SK-N-SH treated with all-trans-retinoic acid at 6 μM for 48 hours (cell line): Measurements from ENCODE around the gene MRGPRF.

ENCODE experiments used
- ATAC-seq: fragments of 200-7000 bp; cut with Tn5 transposase; 3 replicates; pipeline ENCODE4 v1.9.1; 2020; ENCODE audit warnings: mild to moderate bottlenecking, moderate library complexity
- ARNTL ChIP-seq: fragments of 450-650 bp; formaldehyde crosslinking; IDR thresholded peaks from 2 replicates; pipeline ENCODE4 v1.5.0; 2020; ENCODE audit warnings: low read depth, mild to moderate bottlenecking, moderate library complexity, borderline replicate concordance
- BACH2 ChIP-seq: fragments of 250-450 bp; sonication (Bioruptor Pico); IDR thresholded peaks from 2 replicates; pipeline ENCODE4 v1.9.0; 2021; ENCODE audit warnings: mild to moderate bottlenecking, borderline replicate concordance
- CREB5 ChIP-seq: fragments of 250-450 bp; sonication (Bioruptor Pico); IDR thresholded peaks from 2 replicates; pipeline ENCODE4 v1.5.1; 2020; ENCODE audit warnings: low read depth, mild to moderate bottlenecking, moderate library complexity
- CSDC2 ChIP-seq: fragments of 250-450 bp; sonication (Bioruptor Pico); IDR thresholded peaks from 2 replicates; pipeline ENCODE4 v1.5.0; 2020; ENCODE audit warnings: mild to moderate bottlenecking, moderate library complexity
- GLIS3 ChIP-seq: fragments of 250-450 bp; sonication (Bioruptor Pico); IDR thresholded peaks from 2 replicates; pipeline ENCODE4 v1.5.0; 2020; ENCODE audit warnings: mild to moderate bottlenecking, moderate library complexity
- ISL1 ChIP-seq: fragments of 250-450 bp; sonication (Bioruptor Pico); IDR thresholded peaks from 2 replicates; pipeline ENCODE4 v2.1.2; 2022; ENCODE audit warnings: mild to moderate bottlenecking, moderate library complexity
- POU6F1 ChIP-seq: fragments of 250-450 bp; sonication (Bioruptor Pico); IDR thresholded peaks from 2 replicates; pipeline ENCODE4 v1.8.0; 2021; ENCODE audit warnings: low read depth, mild to moderate bottlenecking, moderate library complexity, borderline replicate concordance
- PPARA ChIP-seq: fragments of 250-450 bp; sonication (Bioruptor Pico); IDR thresholded peaks from 2 replicates; pipeline ENCODE4 v1.5.0; 2020; ENCODE audit warnings: mild to moderate bottlenecking, borderline replicate concordance
- RARB ChIP-seq: fragments of 250-450 bp; sonication (Bioruptor Pico); IDR thresholded peaks from 2 replicates; pipeline ENCODE4 v1.8.0; 2021; ENCODE audit warnings: mild to moderate bottlenecking, moderate library complexity
- SNAI2 ChIP-seq: fragments of 250-450 bp; sonication (Bioruptor Pico); IDR thresholded peaks from 2 replicates; pipeline ENCODE4 v1.5.0; 2020; ENCODE audit warnings: mild to moderate bottlenecking, moderate library complexity
- TCF4 ChIP-seq: fragments of 250-450 bp; sonication (Bioruptor Pico); IDR thresholded peaks from 2 replicates; pipeline ENCODE4 v1.8.0; 2021; ENCODE audit warnings: mild to moderate bottlenecking, moderate library complexity, borderline replicate concordance
- TOX ChIP-seq: fragments of 250-450 bp; sonication (Bioruptor Pico); IDR thresholded peaks from 2 replicates; pipeline ENCODE4 v1.8.0; 2021; ENCODE audit warnings: mild to moderate bottlenecking, moderate library complexity, borderline replicate concordance
- ZC3H10 ChIP-seq: fragments of 250-450 bp; sonication (Bioruptor Pico); IDR thresholded peaks from 2 replicates; pipeline ENCODE4 v1.5.1; 2021; ENCODE audit warnings: mild to moderate bottlenecking, moderate library complexity
- ZFP3 ChIP-seq: fragments of 250-450 bp; sonication (Bioruptor Pico); IDR thresholded peaks from 2 replicates; pipeline ENCODE4 v1.5.0; 2020; ENCODE audit warnings: mild to moderate bottlenecking, moderate library complexity
- ZFP30 ChIP-seq: fragments of 450-650 bp; formaldehyde crosslinking; IDR thresholded peaks from 2 replicates; pipeline ENCODE4 v1.5.0; 2022; ENCODE audit warnings: mild to moderate bottlenecking, moderate library complexity
- ZNF565 ChIP-seq: fragments of 450-650 bp; formaldehyde crosslinking; conservative IDR thresholded peaks from 2 replicates; pipeline ENCODE4 v1.5.0; 2020; ENCODE audit warnings: low read depth, mild to moderate bottlenecking, moderate library complexity
- ZNF70 ChIP-seq: fragments of 450-650 bp; formaldehyde crosslinking; IDR thresholded peaks from 2 replicates; pipeline ENCODE4 v1.5.0; 2020; ENCODE audit warnings: mild to moderate bottlenecking, moderate library complexity
- ZNF8 ChIP-seq: fragments of 450-650 bp; formaldehyde crosslinking; IDR thresholded peaks from 2 replicates; pipeline ENCODE4 v1.5.0; 2020; ENCODE audit warnings: mild to moderate bottlenecking, moderate library complexity
- TF ChIP-seq, protein P1 (sequence below): fragments of 250-450 bp; sonication (Bioruptor Pico); IDR thresholded peaks from 2 replicates; pipeline ENCODE4 v1.5.1; 2021; ENCODE audit warnings: mild to moderate bottlenecking, moderate library complexity
- TF ChIP-seq, protein P2 (sequence below): fragments of 250-450 bp; sonication (Bioruptor Pico); IDR thresholded peaks from 2 replicates; pipeline ENCODE4 v1.5.0; 2020; ENCODE audit warnings: mild to moderate bottlenecking, moderate library complexity

MRGPRF gene

GRCh38 chr11:69006816-69007215 is 6.2 kb downstream of the MRGPRF start:
- TF ChIP-seq ZC3H10 (CRISPR knock-in tag) (no peak), ZNF70 (CRISPR knock-in tag) (no peak), SNAI2 (CRISPR knock-in tag) (no peak), TCF4 (CRISPR knock-in tag) (no peak), POU6F1 (no peak)
- ATAC-seq: no peak

DNA sequence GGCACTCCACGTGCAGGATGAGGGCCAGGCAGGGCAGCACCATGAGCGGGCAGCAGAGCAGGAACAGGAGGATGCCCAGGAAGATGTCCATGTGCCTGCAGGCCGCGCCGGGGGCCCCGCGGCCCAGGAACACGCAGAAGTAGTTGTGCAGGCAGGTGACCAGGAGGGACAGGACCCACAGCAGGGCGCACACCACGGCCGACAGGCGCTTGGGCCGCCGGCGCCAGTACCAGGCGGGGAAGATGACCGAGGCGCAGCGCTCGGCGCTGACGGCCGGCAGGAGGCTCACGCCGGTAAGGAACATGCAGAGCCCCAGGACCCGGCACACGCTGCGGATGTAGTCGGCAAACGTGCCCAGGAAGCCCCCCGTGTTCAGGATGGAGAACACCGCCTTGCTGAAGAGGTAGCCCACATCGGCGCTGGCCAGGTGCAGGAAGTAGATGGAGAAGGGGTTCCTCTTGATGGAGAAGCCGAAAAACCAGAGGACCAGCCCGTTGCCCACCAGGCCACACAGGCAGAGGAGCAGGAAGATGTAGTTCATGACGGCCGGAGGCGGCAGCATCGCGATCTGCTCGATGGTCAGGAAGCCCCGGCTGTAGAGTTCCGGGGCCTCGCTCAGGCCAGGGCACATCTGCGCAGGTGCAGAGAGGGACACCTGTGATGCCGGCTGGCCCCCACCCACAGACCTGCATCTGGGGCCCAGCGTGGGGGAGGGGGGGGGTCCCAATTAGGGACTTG is 7.2 kb downstream of the MRGPRF start:
- TF ChIP-seq ZNF8 (CRISPR knock-in tag): no peak
- TF ChIP-seq BACH2 (CRISPR knock-in tag): no peak
- TF ChIP-seq SNAI2 (CRISPR knock-in tag): no peak
- TF ChIP-seq ISL1 (CRISPR knock-in tag): no peak
- TF ChIP-seq RARB (CRISPR knock-in tag): no peak
- TF ChIP-seq ZC3H10 (CRISPR knock-in tag): no peak
- TF ChIP-seq ZFP30: no peak
- TF ChIP-seq GLIS3: no peak
- TF ChIP-seq PPARA (CRISPR knock-in tag): no peak
- no peak for TF ChIP-seq POU6F1
- no peak for TF ChIP-seq CSDC2
- no peak for TF ChIP-seq TOX (CRISPR knock-in tag)
- TF ChIP-seq, protein P1, sequence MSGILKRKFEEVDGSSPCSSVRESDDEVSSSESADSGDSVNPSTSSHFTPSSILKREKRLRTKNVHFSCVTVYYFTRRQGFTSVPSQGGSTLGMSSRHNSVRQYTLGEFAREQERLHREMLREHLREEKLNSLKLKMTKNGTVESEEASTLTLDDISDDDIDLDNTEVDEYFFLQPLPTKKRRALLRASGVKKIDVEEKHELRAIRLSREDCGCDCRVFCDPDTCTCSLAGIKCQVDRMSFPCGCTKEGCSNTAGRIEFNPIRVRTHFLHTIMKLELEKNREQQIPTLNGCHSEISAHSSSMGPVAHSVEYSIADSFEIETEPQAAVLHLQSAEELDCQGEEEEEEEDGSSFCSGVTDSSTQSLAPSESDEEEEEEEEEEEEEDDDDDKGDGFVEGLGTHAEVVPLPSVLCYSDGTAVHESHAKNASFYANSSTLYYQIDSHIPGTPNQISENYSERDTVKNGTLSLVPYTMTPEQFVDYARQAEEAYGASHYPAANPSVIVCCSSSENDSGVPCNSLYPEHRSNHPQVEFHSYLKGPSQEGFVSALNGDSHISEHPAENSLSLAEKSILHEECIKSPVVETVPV (CRISPR knock-in tag): no peak
- TF ChIP-seq, all 23 proteins: peak for 0
- ATAC-seq: no peak

GRCh38 chr11:69005183-69005630 is 7.8 kb downstream of the MRGPRF start:
- ATAC-seq: no peak
- TF ChIP-seq ARNTL (CRISPR knock-in tag) (no peak), ZNF565 (CRISPR knock-in tag) (no peak), SNAI2 (CRISPR knock-in tag) (no peak), BACH2 (CRISPR knock-in tag) (no peak), PPARA (CRISPR knock-in tag) (no peak), RARB (CRISPR knock-in tag) (no peak), CSDC2 (no peak), CREB5 (CRISPR knock-in tag) (no peak), ISL1 (CRISPR knock-in tag) (no peak), ZFP3 (no peak), ZNF8 (CRISPR knock-in tag) (no peak), POU6F1 (no peak), ZC3H10 (CRISPR knock-in tag) (no peak)
- TF ChIP-seq, protein P2, sequence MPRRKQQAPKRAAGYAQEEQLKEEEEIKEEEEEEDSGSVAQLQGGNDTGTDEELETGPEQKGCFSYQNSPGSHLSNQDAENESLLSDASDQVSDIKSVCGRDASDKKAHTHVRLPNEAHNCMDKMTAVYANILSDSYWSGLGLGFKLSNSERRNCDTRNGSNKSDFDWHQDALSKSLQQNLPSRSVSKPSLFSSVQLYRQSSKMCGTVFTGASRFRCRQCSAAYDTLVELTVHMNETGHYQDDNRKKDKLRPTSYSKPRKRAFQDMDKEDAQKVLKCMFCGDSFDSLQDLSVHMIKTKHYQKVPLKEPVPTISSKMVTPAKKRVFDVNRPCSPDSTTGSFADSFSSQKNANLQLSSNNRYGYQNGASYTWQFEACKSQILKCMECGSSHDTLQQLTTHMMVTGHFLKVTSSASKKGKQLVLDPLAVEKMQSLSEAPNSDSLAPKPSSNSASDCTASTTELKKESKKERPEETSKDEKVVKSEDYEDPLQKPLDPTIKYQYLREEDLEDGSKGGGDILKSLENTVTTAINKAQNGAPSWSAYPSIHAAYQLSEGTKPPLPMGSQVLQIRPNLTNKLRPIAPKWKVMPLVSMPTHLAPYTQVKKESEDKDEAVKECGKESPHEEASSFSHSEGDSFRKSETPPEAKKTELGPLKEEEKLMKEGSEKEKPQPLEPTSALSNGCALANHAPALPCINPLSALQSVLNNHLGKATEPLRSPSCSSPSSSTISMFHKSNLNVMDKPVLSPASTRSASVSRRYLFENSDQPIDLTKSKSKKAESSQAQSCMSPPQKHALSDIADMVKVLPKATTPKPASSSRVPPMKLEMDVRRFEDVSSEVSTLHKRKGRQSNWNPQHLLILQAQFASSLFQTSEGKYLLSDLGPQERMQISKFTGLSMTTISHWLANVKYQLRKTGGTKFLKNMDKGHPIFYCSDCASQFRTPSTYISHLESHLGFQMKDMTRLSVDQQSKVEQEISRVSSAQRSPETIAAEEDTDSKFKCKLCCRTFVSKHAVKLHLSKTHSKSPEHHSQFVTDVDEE (CRISPR knock-in tag): no peak
